Mammary epithelial cell (primary cell): ENCODE measurements around the gene C1QL1.

ENCODE experiments used
- CTCF ChIP-seq, 2 donors: IDR thresholded peaks in 1 of 2; conservative IDR thresholded peaks in 1 of 2; 2 replicates each; pipeline ENCODE4 v1.5.1; 2011 to 2012; ENCODE audit warnings: inconsistent platforms in 2 of 2, low read length in 2 of 2, mild to moderate bottlenecking in 2 of 2, control low read depth in 1 of 2, low read depth in 1 of 2; ENCODE audit not compliant: insufficient read depth in 1 of 2; ENCODE audit errors: extremely low read depth in 1 of 2
- EZH2 ChIP-seq: IDR thresholded peaks from 2 replicates; pipeline ENCODE4 v1.6.1; 2012; ENCODE audit warnings: low read length, inconsistent platforms, borderline replicate concordance

- TF ChIP-seq CTCF (conservative IDR thresholded peaks at IDR 0.05 in 1 of 2, IDR thresholded peaks at IDR 0.05 in 1 of 2; ENCODE audit: extremely low read depth in 1 of 2, insufficient read depth in 1 of 2, low read depth in 1 of 2, low read length in 2 of 2), result peak in 1 of 2 donors; percentile 28
- TF ChIP-seq EZH2, result no peak
Measured at GRCh38 chr17:45006927-45007461, 38.9 kb upstream of the C1QL1 start.
